IPS DF 6.9 (cell line): ENCODE measurements around the gene NFKBIE.
A peak's percentile ranks its signal among the peaks of the same experiment; 100 is the strongest.

Source experiments
- DNase-seq: peaks from one replicate; pipeline ENCODE4 v3.0.0-alpha.2; 2013; ENCODE audit warnings: low read depth, low spot score
- H3K27ac ChIP-seq: one replicate; pipeline ENCODE4 v1.5.1; 2013; ENCODE audit warnings: low read length, control low read depth
- H3K27me3 ChIP-seq: 2 replicates; pipeline ENCODE4 v1.6.1; 2013; ENCODE audit warnings: mild to moderate bottlenecking, low read length; ENCODE audit not compliant: control insufficient read depth, insufficient read depth
- H3K36me3 ChIP-seq: 2 replicates; pipeline ENCODE4 v1.6.1; 2013; ENCODE audit warnings: low read length; ENCODE audit not compliant: control insufficient read depth, insufficient read depth
- H3K4me1 ChIP-seq: 2 replicates; pipeline ENCODE4 v1.6.1; 2013; ENCODE audit warnings: low read length; ENCODE audit not compliant: control insufficient read depth, insufficient read depth
- H3K4me3 ChIP-seq: 2 replicates; pipeline ENCODE4 v1.5.1; 2013; ENCODE audit warnings: mild to moderate bottlenecking, low read length
- H3K9me3 ChIP-seq: 2 replicates; pipeline ENCODE4 v1.6.1; 2013; ENCODE audit warnings: low read length, inconsistent platforms; ENCODE audit not compliant: control insufficient read depth, insufficient read depth
- WGBS: extraction: QIAGEN DNeasy Blood & Tissue Kit; methylation state at CpG from one replicate; pipeline ENCODE4 v1.1.7; 2013; ENCODE audit warnings: mixed read lengths, missing lambda C conversion rate; ENCODE audit not compliant: insufficient read length, insufficient coverage; 5-methylcytosine and 5-hydroxymethylcytosine counted together

NFKBIE gene

DNA sequence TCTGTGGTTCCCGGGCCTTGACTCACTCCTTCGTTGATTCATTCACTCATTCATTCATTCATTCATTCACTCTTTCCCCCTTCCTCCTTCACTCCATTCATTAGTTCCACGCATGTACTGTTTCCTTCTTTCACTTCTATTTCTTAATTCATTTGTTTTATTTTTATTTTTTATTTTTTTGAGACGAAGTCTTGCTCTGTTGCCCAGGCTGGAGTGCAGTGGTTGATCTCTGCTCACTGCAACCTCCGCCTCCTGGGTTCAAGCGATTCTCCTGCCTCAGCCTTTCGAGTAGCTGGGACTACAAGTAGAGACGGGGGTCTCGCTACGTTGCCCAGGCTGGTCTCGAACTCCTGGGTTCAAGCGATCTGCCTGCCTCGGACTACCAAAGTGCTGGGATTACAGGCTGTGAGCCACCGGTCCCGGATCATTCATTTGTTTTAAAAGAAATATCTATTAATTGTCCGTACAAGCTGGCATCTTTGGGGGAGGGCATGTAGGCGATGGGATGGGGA, 427 bp upstream of the NFKBIE start:
- Histone ChIP-seq H3K4me1 (peaks cover 12% of the 10 kb centered on the region; the same call in 1 of the 2 replicates), H3K9me3 (no peaks in the 10 kb centered on the region), H3K4me3 (no peak overlapping the region), H3K27ac (no peak overlapping the region), H3K36me3 (no peaks in the 10 kb centered on the region), H3K27me3 (no peaks in the 10 kb centered on the region; the same call in 1 of the 2 replicates)
- WGBS = 100% methylated on average over 1 of the region's 17 CpGs
- no peak for DNase-seq

DNA sequence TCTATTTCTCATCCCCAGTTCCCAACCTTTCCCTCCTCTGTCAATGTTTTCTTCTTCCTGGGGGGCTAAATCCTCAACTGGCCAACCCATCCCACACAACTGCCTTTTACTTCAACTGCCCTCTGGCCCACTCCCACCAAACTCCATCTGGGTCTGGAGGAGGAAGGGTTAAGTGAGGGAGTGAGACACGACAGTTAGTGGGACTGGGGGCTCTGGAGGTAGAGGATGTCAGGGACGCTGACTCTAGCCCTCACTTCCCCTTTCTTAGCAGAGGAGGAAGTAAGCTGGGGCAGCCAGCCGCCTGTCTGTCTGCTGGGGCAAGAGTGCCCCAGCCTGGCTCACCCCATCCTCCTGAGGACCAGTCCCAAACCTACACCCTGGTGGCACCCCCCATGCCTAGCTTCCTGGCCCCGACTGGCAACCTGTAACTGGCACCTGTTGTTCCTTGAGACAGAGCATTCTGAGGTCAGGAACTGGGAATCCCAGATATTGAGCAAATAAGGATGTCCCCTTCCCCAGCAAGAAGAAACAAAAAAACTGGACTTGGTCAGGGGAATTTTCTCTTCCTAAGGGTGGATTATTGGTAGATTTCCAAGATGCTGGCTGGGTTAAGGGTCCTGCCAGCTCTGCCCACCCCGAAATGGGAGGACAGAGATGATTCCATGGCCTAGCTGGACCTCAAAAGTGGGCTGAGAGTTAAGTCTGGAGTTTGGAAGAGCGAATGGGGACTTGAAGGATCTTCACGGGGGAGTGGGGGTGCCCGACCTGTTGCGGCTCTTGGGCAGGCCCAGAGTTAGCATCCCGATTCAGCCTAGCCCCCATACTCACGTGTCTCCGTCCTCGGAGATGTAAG, 971 bp downstream of the NFKBIE start:
- no peak for DNase-seq
- H3K36me3 ChIP-seq = no peaks in the 10 kb centered on the region
- H3K4me1 ChIP-seq = peaks cover 12% of the 10 kb centered on the region; the same call in 1 of the 2 replicates
- whole genome bisulfite sequencing = no CpG with 5 or more reads among the region's 13 CpGs
- no peaks in the 10 kb centered on the region for H3K9me3 ChIP-seq
- peak overlapping the region; percentile 68; the same call in 1 of the 2 replicates for H3K4me3 ChIP-seq
- no peak overlapping the region for H3K27ac ChIP-seq
- no peaks in the 10 kb centered on the region for H3K27me3 ChIP-seq

DNA sequence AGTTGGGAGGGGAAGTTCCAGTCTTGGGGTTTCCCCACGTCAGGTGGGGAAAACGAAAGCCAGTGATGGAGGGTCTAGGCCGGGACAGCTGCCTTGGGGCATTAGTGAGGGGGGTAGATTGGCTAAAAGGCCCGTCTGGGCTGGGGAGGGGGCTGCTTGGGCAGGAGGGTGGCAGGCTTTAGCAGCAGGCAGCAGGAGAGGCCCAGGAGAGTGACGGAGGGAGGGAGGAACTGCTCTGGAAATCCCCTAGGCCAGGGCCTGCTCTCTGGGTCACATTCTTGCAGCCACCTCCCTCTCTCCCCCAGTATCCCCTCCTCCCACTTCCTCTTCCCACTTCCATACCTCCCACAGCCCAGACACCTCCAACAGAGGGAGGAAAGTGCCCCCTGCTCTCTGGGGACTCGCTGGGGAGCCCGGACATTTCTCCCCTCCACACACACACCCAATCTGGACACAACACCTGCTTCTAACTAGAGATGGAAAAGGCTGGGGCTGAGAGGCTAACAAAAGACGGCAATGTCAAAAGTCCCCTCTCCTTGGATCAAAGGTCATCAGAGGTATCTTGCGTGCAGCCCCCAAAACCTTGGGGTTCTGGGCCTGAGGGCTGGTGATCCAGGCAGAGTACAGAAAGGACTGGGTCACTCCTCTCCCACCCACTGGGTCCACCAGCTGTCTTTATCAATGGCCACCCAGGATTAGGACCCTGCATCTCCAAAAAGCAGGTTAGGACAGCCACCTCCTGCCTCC, 1.8 kb downstream of the NFKBIE start:
- Histone ChIP-seq H3K4me3 (no peak overlapping the region), H3K27ac (no peak overlapping the region), H3K27me3 (no peaks in the 10 kb centered on the region), H3K4me1 (peaks cover 11% of the 10 kb centered on the region; the same call in 1 of the 2 replicates), H3K9me3 (no peaks in the 10 kb centered on the region), H3K36me3 (no peaks in the 10 kb centered on the region)
- DNase-seq = no peak
- no CpG with 5 or more reads among the region's 9 CpGs for WGBS

DNA sequence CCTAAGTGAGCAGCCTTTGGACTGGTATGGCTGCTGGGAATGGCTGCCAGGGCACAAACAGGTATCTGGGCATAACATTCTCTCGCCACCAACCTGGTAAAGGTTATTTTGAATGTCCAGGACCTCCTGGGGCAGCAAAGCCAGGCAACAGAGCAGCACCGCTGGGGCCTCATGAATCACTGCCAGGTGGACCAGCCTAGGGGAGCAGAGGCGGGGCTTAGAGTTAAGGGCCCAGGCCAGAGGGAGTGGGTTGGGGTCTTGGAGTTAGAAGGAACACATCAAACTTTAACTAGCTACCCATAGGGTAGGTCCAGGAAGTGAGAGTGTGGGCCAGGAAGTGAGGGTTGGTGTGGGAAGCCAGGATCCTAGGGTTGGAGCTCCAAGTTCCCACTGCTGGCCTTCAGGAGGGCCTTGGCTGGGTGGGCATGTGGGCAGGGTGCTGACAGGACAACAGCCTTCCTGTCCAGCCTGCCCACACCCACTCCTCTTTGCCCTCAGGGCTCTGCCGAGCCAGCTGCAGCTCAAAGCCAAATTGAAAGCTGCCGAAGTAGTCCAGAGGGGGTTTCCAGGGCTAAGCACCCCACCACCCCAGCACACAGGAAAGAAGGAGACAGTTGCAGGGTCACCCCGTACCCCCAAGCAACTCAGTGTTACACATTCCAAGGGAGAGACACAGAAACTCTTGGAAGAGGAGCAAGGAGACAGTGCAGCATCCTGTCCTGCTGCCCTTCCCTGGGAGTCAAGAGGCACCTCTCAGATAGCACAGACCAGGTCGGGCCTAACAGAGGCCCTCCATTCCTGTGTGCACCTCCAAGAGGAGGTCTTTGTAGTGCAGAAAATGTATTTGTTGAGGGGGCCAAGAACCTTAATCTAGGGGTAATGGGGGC, 2.6 kb downstream of the NFKBIE start:
- Histone ChIP-seq H3K9me3 (no peaks in the 10 kb centered on the region), H3K27ac (no peak overlapping the region), H3K4me1 (peaks cover 8% of the 10 kb centered on the region; the same call in 1 of the 2 replicates), H3K36me3 (no peaks in the 10 kb centered on the region), H3K4me3 (no peak overlapping the region), H3K27me3 (no peaks in the 10 kb centered on the region)
- DNase-seq = no peak
- no CpG with 5 or more reads among the region's 7 CpGs for WGBS

DNA sequence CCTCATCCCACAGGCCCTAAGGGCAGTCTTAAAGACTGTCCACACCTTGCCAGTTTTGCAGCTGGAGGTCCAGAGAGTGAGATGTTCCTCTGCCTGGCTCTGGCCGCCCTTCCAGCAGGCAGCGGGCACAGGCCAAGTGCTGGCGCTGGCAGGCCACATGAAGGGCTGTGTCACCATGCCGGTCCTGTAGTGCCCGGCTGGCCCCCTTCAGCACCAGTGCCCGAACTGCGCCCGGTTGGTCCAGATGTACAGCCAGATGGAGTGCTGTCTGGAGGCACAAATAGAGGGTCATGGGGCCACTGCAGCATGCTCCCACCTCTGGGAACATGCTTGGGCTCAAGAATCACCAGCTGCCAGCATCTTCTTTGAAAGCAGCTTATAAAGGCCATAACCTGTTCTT, 3.8 kb downstream of the NFKBIE start:
- Histone ChIP-seq H3K4me3 (no peak overlapping the region), H3K4me1 (peaks cover 8% of the 10 kb centered on the region; the same call in 1 of the 2 replicates), H3K27me3 (no peaks in the 10 kb centered on the region), H3K36me3 (no peaks in the 10 kb centered on the region), H3K9me3 (no peaks in the 10 kb centered on the region), H3K27ac (no peak overlapping the region)
- DNase-seq = no peak
- no CpG with 5 or more reads among the region's 8 CpGs for WGBS

DNA sequence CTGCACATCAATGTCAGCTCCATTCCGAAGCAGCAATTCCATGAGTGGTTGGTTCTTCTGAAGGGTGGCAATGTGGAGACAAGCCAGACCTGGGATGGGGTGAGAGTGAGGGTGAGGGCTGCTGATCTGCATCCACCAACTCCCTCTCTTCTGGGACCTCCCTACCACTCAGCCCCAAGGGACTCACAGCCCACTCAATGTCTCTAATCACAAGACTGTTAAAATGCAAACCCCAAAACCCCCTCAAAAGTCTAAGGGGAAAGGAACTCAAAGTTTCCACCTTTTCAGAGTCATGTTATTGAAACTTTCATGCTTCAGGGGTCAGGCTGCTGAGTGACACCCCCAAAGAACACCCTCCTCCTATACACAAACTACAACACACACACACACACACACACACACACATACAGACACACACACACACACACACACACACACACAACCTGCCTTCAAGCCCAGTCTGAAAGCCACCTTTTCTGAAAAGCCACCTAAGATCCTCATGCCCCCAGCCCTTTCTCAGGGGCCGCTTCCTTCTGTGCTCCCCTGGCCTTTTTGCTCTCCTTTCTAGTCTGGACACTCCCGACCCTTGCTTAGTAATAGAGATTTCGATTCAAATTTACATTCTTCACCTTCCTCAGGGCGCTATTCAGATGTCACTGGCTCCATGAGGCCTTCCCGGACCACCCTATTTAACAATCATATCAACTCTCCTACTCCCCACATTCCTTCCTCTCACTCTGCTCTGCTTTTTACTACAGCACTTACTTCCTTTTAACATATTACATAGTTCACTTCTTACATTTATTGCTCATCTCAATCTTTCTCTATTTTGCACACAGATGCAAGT, 4.7 kb downstream of the NFKBIE start:
- H3K4me3 ChIP-seq = no peak overlapping the region
- no peaks in the 10 kb centered on the region for H3K9me3 ChIP-seq
- no peak overlapping the region for H3K27ac ChIP-seq
- DNase-seq = no peak
- no peaks in the 10 kb centered on the region for H3K27me3 ChIP-seq
- H3K4me1 ChIP-seq = peaks cover 8% of the 10 kb centered on the region; the same call in 1 of the 2 replicates
- no CpG with 5 or more reads among the region's 6 CpGs for WGBS
- no peaks in the 10 kb centered on the region for H3K36me3 ChIP-seq

DNA sequence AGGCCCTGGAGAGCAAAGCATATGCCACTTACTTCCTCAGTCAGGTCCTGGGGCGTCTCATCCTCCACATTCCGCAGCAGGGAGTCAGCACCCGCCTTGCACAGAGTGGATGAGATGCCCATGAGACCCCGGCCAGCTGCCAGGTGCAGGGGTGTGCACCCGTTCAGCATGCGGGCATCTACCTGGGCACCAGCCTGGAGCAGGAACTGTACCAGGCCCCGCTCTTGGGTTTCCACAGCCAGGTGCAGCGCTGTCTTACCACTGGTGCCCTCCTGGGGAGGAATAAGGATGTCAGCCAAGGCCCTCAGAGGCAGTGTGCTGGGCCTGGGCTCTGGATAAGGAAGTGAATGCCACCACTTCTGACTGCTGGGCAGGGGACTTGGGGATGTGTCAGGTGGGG, 5.3 kb downstream of the NFKBIE start:
- Histone ChIP-seq H3K4me3 (no peak overlapping the region), H3K4me1 (peaks cover 8% of the 10 kb centered on the region; the same call in 1 of the 2 replicates), H3K36me3 (peaks cover 3% of the 10 kb centered on the region), H3K27me3 (no peaks in the 10 kb centered on the region), H3K27ac (no peak overlapping the region), H3K9me3 (no peaks in the 10 kb centered on the region)
- WGBS = no CpG with 5 or more reads among the region's 8 CpGs
- DNase-seq = no peak

DNA sequence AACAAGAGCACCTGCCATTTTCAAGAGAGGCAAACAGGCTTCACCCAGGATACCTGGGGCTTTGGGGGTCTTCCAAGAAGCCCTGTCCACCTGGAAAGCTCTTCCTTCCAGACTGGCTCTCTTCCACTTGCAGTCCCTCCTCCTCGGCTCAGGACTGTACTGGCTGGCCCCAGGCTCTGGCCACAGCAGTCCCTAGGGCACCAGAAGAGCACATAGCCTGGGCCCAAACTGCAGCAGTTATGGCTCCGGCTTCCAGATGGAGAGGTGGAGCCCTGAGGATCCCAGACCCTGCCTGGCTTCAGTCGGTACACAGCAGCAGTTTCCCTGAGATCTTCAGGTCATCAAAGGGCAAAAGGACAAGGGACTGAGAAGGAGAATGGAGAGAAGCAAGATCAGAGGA, 6.4 kb downstream of the NFKBIE start:
- peaks cover 6% of the 10 kb centered on the region; the same call in 1 of the 2 replicates for H3K4me1 ChIP-seq
- no peaks in the 10 kb centered on the region for H3K27me3 ChIP-seq
- H3K9me3 ChIP-seq = no peaks in the 10 kb centered on the region
- H3K36me3 ChIP-seq = peaks cover 13% of the 10 kb centered on the region
- no CpG with 5 or more reads among the region's 3 CpGs for WGBS
- no peak for DNase-seq
- no peak overlapping the region for H3K4me3 ChIP-seq
- no peak overlapping the region for H3K27ac ChIP-seq

DNA sequence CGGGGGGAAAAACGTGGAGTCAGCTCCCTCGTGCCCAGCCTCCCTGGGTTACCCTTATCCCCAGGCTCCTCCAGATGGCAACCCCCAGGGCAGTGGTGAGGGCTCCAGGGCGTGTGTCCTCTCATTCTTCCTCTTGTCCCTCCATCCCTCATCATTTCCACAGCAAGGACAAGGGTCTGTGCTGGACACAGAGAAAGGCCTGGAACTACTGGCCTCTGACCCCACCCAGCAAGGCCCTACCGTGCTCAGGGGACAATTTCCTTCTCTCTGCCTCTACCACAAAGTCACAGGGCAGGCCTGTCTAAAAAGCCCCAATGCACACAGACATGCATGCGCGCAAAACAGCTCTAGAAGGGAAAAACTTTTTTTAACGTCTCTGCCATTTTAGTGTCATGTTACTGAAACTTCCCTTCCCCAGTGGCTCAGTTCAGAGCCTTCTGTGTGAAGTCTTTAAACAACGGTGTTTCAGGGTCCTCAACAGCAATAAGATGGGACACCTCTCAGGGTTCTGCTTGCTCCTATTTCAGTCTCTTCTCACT, 7.0 kb downstream of the NFKBIE start:
- Histone ChIP-seq H3K27ac (no peak overlapping the region), H3K9me3 (no peaks in the 10 kb centered on the region), H3K4me1 (0 out of 2 replicates have a peak, but pooled peaks cover 2% of the 10 kb centered on the region), H3K36me3 (peaks cover 18% of the 10 kb centered on the region), H3K4me3 (no peak overlapping the region), H3K27me3 (no peaks in the 10 kb centered on the region)
- DNase-seq = no peak
- WGBS = no CpG with 5 or more reads among the region's 9 CpGs
